SH-SY5Y (cell line): ENCODE measurements around the gene UTY.

Experiments used
- GATA2 ChIP-seq: IDR thresholded peaks from 2 replicates; pipeline ENCODE4 v1.6.1; 2011; ENCODE audit warnings: mild to moderate bottlenecking, low read depth, low read length
- GATA3 ChIP-seq: IDR thresholded peaks from 2 replicates; pipeline ENCODE4 v1.6.1; 2011; ENCODE audit warnings: low read depth, mild to moderate bottlenecking, low read length, moderate library complexity

The UTY gene

GRCh38 chrY:13296176-13296890 lies 183.5 kb downstream of the UTY start:
- TF ChIP-seq GATA2, result no peak

DNA sequence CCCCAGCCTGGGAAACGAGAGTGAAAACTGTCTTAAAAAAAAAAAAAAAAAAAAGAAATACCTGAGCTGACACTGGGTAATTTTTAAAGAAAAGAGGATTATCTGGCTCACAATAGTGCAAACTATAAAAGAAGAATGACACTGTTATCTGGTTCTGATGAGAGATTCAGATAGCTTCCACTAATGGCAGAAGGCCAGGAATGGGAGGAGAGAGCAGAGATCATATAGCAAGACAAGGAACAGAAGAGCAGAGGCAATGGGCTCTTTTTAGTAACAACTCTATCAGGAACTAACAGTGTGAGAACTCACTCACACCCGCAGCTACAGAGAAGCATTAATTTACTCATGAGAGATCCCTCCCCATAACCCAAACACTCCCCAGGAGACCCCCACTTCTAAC lies 184.8 kb downstream of the UTY start:
- no peak for TF ChIP-seq GATA3
- no peak for TF ChIP-seq GATA2

DNA sequence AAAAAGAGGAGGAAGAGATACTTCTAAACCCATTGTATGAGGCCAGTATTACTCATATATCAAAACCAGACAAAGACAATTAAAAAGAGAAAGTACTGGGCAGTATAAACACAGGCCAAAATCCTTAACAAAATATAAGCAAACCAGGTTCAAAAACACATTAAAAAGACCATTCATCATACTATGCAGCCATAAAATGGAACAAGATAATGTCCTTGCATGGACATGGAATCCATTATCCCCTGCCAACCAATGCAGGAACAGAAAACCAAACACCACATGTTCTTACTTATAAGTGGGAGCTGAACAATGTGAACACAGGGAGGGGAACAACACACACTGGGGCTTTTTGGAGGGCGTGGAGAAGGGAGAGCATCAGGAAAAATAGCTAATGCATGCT lies 188.6 kb downstream of the UTY start:
- TF ChIP-seq GATA3 (no peak), GATA2 (no peak)

DNA sequence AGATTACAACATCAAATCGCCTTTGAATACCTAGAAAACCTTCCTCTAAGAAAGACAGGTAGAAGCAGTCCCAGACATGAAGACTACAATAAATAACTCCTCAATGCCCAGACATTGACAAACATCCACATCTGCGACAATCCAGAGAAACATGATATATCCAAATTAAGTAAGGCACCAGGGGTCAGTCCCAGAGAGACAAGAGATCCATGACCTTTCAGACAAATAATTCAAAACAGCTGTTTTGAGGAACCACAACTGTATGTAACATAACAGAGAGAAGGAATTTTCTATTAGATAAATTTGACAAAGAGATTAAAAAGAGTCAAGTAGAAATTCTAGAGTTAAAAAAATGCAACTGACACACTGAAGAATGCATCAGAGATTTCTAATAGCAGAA lies 200.3 kb downstream of the UTY start:
- TF ChIP-seq GATA2 (no peak), GATA3 (no peak)

DNA sequence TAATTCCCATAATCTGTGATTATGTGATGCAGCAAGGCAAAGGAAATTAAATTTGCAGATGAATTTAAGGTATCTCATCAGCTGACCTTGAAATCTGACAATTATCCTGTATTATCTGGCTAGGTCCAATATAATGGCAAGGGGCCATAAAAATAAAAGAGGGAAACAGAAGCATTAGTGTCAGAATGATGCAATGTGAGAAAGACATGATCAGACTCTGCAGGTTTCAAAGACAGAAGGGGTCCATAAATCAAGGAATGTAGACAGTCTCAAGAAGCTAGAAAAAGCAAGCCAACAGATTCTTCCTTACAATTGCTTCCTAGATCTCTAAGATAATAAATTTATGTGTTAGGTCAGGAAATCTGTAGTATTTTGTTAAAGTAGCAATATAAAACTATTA lies 208.1 kb downstream of the UTY start:
- TF ChIP-seq GATA3, result no peak
- TF ChIP-seq GATA2, result no peak

DNA sequence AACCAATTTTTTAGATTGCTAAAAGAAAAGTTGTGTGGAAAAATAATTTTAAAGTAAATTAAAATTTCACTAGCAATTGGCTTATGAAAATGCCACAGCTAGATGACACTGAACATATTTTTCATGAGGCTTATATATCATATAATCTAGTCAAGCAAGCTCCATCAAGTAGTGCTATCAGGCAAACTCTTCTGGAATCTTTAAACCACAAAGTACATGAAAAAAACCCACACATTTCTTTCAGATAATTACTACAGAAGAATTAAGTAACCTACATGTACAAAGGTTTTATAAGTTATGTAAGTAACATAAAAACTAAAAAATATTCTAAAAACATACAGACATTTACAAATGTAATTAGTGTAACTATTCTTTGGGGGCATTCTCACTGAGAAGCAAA lies 229.4 kb downstream of the UTY start:
- TF ChIP-seq GATA3, result no peak
- no peak for TF ChIP-seq GATA2

GRCh38 chrY:13243716-13244115 lies 236.1 kb downstream of the UTY start:
- TF ChIP-seq GATA3 (no peak), GATA2 (no peak)

DNA sequence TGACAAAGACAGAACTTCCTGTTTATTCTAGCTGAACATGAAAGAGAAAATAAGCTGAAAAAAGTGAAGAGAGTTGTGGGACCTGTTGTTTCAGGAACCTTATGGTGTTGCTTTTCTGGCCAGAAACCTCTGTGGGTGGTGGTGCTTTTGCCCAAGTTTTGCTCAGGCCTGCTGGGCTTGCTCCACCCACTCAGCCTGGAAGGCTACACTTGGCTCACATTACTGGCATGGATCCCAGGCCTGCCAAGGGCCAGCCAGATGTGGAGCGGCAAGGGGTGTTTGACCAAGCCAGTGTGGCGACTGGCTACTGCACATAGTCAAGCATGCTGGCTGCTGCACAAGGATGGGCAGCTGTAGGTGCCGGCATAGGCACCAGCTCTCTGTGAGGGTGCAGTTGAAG lies 245.9 kb downstream of the UTY start:
- TF ChIP-seq GATA3 (no peak), GATA2 (no peak)

GRCh38 chrY:13233118-13233517 lies 246.7 kb downstream of the UTY start:
- no peak for TF ChIP-seq GATA2
- no peak for TF ChIP-seq GATA3

- TF ChIP-seq GATA3, result no peak
- TF ChIP-seq GATA2, result no peak
Observed at GRCh38 chrY:13227354-13227953, 252.4 kb downstream of the UTY start.

- TF ChIP-seq GATA3 (no peak), GATA2 (no peak)
Observed at GRCh38 chrY:13210961-13211646, 268.7 kb downstream of the UTY start.

GRCh38 chrY:13205214-13205613 lies 274.6 kb downstream of the UTY start:
- TF ChIP-seq GATA2 (no peak), GATA3 (no peak)
